HUDEP-2 (cell line): Measurements from ENCODE around the gene TDRD12.
A peak's percentile ranks its signal among the peaks of the same experiment; 100 is the strongest.

Experiments used
- DNase-seq, 76 experiments: peaks; one replicate each; lab custom pipeline; 2025; ENCODE audit not compliant: unreplicated experiment in 76 of 76; lab: John Stamatoyannopoulos, UW

TDRD12 gene, protein sequence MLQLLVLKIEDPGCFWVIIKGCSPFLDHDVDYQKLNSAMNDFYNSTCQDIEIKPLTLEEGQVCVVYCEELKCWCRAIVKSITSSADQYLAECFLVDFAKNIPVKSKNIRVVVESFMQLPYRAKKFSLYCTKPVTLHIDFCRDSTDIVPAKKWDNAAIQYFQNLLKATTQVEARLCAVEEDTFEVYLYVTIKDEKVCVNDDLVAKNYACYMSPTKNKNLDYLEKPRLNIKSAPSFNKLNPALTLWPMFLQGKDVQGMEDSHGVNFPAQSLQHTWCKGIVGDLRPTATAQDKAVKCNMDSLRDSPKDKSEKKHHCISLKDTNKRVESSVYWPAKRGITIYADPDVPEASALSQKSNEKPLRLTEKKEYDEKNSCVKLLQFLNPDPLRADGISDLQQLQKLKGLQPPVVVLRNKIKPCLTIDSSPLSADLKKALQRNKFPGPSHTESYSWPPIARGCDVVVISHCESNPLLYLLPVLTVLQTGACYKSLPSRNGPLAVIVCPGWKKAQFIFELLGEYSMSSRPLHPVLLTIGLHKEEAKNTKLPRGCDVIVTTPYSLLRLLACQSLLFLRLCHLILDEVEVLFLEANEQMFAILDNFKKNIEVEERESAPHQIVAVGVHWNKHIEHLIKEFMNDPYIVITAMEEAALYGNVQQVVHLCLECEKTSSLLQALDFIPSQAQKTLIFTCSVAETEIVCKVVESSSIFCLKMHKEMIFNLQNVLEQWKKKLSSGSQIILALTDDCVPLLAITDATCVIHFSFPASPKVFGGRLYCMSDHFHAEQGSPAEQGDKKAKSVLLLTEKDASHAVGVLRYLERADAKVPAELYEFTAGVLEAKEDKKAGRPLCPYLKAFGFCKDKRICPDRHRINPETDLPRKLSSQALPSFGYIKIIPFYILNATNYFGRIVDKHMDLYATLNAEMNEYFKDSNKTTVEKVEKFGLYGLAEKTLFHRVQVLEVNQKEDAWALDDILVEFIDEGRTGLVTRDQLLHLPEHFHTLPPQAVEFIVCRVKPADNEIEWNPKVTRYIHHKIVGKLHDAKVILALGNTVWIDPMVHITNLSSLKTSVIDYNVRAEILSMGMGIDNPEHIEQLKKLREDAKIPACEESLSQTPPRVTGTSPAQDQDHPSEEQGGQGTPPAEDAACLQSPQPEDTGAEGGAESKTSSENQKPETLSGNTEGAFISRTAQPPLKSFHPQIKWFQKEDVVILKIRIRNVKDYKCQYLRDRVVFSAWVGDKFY (N-terminal part only)

DNA sequence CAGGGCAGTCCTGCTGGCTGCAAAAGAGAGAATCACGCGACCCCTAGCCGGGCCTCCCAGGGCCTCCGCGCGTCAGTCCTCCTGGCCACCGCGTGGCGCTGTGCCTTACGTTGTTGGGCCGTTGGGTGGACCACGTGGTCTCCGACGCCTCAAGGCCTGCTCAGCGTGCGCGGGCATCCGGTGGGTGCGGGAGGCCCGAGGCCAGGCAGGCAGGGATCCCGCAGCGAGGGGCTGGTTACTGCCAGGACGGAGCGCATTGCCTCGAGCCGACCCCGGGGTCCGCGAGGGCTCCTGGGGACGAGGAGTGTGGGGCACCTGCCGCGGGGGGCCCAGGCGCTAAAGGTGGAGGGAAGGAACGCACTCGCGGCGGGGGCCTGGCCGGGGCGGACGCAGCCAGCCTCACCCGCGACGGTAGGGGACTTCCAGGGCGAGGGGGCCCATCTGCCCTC lies at the start of gene TDRD12:
Gene TDRD12 (plus strand): TSS at position 157 of the 449 bp plus-strand sequence. CDS start 306 bp downstream, outside the sequence.
- no peak for DNase-seq

DNA sequence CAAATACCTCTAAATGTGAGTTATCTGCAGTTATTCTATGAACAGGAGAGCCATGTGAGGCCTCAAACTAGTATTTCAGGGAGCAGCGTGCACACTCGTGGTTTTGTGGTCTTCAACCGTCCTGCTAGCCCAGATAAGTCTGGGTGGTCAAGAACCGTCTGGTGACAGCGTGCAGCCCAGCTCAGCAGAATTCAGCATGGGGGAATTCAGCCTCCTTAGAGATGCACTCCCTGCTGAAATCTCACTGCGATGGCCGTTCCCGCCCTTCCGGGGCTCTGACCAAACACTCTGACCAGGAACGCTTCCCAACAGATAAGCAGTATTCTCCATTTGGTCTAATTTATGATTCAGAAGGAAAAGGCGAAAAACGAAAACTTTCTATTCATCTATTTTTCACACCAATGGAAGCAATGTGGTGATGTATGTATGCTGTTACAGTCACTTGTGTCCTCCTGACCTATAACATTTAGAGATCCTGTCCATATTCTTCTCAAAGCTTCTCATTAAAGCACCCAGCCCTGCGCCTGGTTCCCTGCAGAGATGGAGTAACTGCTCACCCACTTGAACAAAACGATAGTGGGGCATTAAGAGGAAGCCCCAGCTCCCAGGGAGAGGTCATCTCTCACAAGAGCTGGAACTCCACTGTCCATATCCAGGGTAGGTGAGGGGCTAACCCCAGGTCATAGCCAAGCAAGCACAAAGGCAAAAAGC lies 47.5 kb upstream of the TDRD12 start:
- peak in 72 of 76 experiments; percentile 22 to 92 (median 69) for DNase-seq

DNA sequence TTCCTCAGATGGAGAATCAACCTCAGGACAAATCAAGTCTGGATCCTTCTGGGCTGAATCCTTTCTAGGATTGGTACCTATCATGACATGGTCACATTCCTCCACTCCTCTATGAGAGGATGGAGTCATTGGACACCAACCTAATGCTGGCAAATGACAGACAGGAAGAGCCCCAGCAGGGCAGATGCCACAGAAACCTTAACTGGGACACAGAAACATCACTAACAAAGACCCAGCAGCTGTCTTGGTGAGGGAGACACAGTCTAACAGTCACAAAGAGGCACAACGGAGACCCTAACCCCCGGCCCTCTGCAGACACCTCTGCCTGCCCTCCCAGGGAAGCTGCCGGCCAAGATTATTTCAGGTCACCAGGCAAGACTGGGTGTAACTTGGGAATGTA lies 46.7 kb upstream of the TDRD12 start:
- peak in 5 of 76 experiments; percentile 19 to 53 (median 28) for DNase-seq

DNA sequence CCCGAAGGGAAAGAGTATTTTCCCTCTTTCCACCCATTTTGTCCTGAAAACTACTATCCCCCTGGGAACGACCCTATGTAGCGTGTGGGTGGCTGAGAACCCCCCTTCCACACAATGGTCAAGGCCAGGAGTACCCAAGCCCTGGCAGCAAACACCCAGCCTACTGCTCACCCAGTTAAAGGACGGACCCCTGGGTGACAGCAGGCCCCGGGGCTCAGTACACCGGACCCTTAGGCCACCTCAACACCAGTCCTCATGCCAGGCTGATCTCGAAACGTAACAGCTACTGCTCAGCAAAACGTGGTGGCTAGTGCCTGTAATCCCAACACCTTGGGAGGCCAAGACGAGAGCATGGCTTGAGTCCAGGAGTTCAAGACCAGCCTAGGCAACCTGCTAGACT lies 46.0 kb upstream of the TDRD12 start:
- DNase-seq = peak in 5 of 76 experiments; percentile 18 to 45 (median 21)

DNA sequence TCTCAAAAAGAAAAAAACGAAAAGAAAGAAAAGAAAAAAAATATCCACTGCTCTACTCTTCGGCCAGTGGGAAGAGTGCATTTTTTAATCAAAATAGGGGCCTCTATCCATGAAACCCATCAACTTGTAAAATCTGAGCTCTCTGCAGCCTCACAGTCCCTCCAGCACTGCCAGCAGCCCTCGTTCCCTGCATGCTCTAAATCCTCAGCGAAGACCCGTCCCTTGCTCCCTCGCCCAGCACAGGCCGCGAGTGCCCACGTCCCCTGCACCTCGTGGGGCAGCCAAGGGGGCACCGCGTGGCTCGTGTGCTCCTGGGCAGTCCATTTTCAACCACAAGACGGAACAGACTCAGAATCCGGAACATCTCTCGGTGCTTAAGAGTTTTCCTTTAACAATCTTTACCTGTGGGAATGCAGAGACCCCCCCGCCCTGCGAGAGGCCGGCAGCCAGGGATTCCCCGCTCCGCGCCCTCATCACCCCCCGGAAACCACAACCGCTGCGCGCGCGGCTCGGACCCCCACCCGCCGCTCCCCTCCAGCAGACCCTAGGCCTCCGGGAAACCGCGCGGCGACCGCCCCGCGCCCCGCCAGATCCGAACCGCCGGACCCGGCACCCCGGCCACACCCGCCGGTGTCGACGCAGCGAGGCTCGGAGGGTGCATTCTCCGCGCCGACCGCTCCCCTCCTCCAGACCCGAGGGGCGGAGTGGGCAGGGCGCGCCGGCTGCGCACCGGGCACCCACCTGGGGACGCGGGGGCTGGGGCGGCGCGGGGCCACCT lies 45.2 kb upstream of the TDRD12 start:
- peak in 3 of 76 experiments; percentile 23 to 64 (median 55) for DNase-seq

DNA sequence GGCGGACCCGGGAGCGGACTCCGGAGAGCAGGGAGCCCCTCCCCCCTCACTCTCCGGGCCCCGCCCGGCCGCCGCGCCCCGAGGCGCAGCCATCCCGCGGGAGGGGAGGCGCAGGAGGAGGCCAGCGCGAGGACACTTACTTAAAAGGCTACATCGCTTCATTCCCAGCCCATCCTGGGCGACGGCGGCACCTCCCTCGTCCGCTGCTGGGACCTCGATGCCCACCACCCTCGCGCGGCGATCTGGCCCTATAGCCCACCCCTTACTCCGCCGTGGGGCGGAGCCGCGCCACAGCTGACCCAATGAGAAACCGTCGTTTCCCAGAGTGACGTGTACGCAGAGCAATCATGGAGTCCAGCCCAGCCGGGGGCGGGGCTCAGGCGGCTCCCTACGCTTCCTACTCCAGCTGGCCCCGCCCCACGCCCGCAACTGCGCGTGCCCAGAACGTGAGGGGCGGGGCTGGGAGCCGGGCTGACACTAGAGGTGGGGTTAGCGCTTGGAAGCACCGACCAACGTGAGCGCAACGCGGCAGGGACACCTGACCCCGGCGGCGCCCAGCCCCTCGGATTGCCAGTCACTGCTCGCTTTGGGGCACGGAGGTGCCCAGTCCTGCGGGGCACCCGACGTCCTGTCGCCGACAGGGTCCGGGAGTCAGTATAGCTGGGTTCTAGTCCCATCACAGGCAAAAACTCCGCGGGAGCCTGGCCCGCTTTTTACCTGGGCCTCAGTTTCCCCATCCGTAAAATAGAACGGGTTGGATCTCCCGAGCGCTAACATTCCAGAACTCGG lies 44.4 kb upstream of the TDRD12 start, which contains the start of gene ANKRD27:
Gene ANKRD27 (minus strand): TSS at position 250 of the 789 bp plus-strand sequence. CDS start 16,165 bp downstream, outside the sequence.
- DNase-seq = peak in 75 of 76 experiments; percentile 76 to 100 (median 99)

DNA sequence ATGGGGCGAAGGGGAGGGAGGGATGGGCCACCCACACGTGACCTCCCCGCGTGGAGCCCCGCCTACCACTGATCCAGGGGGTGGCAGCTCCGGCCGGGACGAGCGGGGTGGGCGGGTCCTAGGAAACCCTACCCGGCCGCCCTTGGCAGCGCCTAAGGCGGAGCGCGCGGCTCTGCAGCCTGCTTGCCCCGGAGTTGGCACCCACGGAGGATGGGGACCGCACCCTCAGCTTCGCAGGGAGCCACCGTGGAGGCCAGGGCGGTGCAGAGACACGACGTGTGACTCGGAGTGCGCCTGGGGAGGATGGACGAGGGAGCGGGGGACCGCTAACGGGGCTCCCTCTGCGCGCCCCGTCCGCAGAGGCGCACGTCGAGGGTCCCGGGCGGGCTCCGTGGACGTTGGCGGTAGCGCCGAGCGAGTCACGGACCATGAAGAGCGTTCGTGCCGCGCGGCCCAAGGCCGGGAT lies 43.8 kb upstream of the TDRD12 start, which contains the start of gene RGS9BP:
Gene RGS9BP (plus strand): TSS at position 129 of the 466 bp plus-strand sequence. CDS start 416 bp downstream, outside the sequence.
- peak in 73 of 76 experiments; percentile 37 to 92 (median 81) for DNase-seq

DNA sequence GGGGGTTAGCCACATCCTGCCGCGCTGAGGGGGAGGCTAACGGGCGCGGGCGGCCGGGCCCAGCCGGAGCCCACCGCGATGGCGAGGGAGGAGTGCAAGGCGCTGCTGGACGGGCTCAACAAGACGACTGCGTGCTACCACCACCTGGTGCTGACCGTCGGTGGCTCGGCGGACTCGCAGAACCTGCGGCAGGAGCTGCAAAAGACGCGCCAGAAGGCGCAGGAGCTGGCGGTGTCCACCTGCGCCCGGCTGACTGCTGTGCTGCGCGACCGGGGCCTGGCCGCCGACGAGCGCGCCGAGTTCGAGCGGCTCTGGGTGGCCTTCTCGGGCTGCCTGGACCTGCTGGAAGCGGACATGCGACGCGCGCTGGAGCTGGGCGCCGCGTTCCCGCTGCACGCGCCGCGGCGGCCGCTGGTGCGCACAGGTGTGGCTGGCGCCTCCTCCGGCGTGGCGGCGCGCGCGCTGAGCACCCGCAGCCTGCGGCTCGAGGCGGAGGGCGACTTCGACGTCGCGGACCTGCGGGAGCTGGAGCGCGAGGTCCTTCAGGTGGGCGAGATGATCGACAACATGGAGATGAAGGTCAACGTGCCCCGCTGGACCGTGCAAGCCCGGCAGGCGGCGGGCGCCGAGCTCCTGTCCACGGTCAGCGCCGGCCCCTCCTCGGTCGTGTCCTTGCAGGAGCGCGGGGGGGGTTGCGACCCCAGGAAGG lies 43.2 kb upstream of the TDRD12 start:
- peak in 2 of 76 experiments; percentile 18 to 28 for DNase-seq

DNA sequence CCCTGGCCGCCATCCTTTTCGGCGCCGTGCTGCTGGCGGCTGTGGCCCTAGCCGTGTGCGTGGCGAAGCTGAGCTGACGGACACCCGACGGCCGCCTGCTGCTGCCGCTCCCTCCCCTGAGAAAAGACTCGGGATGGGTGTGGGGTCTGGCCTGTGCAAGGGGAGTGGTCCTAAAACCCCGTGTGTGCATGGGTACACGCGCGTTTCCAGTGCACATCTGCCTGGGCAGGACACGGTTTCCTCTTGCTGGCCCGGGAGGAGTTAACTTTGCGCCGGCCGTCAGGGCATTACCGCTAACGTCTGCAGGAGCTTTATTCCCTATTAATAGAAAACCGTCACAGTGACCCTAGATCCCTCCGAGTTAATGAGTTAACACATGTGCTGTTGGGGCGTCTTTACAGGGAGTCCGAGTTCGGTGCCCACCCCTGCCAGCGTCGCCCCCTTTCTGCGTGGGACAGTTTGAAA lies 42.6 kb upstream of the TDRD12 start:
- no peak for DNase-seq

DNA sequence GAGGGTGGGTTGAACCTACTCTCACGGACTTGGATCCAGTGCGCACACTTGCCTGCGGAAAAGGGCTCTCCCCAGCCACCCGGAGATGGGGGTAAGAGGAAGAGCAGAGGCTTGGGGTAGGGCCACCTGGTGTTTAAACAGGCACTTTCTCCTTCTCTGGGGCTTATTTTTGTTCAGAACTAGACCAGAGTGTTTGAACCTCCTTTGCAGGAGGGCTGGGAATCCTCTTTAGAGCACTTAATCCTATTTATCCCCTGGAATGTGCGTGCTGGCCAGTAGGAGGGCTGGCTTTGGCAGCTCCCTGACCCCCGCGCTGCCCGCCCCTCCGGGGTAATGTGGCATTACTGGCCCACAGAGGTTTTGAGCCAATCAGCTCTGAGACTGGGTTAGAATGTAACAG lies 41.9 kb upstream of the TDRD12 start:
- peak in 1 of 76 experiments; percentile 11 for DNase-seq

DNA sequence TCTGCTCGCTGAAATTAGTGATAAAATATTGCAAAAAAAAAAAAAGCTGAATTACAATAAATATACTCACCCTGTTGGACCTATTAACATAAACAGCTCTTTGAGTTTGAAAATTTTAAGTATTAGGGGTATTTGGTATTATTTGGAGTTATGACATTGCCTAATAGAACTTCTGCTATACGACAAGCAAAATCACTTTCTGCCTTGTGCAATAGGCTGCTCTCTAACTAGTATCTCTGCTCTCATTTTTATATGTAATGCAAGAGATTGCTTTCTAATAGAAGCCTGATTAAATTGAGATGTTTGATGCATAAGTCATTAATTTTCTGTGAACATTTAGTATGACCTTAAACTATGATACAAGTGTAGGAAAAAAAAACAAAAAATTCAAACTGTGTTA lies 38.6 kb upstream of the TDRD12 start:
- no peak for DNase-seq

DNA sequence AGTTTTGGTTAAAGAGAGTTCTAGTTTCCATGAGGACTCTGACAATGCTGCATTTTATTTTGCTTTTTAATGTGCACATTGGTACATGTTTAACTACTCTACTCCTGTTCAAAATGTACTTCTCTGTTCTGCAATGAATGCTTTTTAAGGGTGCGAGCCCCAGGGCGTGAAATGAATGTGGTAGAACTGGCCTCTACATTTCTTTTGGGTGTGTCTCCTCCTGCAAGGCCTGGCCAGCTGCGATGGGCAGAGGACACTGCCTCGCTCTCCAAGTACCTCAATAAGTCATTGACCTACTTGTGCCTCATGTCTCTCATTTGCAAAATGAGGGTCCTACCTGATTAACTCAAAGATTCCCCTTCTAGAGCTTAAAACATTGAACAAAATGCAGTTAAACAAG lies 37.2 kb upstream of the TDRD12 start:
- no peak for DNase-seq

DNA sequence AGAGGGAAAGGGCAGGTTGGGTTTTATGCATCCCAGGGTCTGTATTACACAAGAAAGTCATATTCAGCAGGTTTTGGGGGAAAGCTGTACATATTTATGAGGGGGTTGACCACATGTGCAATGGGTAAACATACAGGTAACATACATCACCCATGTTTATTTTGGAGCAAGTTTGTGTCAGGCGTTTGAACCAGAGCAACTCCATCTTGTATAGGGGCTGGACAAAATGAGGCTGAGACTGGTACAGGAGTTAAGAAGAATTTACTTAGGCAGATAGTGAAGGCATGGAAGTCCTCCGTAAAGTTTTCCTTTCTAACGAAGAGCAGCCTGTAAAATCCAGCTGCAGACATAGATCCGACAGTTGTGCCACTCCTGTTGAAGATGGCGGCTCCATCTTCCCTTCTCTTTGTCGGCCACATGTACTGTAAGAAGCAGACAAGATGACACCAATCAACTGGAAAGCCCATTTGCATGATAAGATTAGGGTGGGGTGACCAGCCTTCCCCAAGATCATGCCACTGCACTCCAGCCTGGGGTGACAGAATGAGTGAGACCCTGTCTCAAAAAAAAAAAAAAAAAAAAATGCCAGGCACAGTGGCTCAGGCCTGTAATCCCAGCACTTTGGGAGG lies 32.6 kb upstream of the TDRD12 start:
- peak in 3 of 76 experiments; percentile 14 to 32 (median 20) for DNase-seq

DNA sequence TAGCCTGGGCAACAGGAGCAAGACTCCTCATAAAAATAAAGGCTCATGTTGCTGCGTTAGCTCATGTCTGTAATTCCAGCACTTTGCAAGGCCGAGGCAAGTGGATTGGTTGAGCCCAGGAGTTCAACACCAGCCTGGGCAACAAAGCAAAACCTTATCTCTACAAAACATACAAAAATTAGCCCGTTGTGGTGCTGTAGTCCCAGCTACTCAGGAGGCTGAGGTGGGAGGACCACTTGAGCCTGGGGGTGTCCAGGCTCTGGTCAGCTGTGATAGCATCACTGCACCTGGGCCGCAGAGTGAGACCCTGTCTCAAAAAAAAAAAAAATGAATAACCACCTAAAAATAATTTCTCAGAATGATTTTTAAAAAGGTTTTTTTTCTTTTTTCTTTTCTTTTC lies 31.9 kb upstream of the TDRD12 start:
- DNase-seq = peak in 31 of 76 experiments; percentile 8 to 78 (median 39)

DNA sequence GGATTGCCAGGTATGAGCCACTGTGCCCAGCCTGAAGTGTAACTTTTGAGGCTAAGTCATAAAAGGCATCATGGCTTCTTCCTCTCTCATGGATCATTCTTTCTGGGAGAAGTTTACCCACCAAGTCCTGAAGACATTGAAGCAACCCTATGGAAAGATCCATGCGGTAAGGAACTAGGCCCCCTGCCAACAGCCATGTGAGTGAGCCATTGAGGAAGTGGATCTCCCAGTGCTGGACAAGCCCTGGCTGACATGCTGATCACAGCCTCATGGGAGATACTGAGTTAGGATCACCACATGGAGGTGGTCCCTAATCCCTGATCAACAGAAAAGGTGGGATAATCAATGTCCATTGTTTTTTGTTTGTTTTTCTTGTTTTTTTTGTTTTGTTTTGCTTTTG lies 31.3 kb upstream of the TDRD12 start:
- peak in 3 of 76 experiments; percentile 11 to 32 (median 15) for DNase-seq

DNA sequence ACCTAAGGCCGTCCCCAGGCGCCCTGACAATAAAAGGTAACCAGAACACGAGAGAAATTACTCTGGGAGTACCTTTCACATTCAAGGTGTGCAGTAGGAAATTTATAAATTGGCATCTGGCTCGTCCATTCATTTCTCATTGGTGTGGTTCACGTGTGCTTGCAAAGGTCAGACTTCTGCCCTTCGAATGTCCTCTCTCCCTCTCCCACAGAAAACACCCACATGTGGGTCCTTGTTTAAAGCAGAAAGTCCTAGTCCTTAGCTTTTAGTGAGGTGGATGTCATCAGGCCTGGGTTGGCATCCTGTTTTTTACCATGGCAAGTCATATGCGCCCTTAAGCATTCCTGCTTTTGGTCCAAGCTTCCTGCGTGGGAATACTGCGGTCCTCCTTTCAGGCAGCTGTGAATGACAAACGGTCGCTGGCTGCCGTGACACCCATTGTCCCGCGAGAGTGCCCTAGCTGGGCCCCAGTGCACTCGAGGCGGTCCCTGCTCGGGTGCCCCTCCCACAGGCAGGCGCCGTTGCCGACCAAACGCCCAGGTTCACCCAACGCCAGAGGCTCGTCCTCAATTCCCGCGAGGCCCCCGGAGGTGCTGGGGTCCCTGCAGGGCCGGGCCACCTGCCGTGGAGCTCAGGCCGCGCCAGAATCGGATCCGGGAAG lies 28.1 kb upstream of the TDRD12 start, which contains the start of gene NUDT19:
Gene NUDT19 (plus strand): TSS at position 531 of the 661 bp plus-strand sequence. CDS start 140 bp downstream, outside the sequence.
- peak in 74 of 76 experiments; percentile 55 to 93 (median 85) for DNase-seq
